OCI-LY7 (cell line): Measurements from ENCODE around the gene ASIC2. TPM values are rescaled to one million over a fixed set of nuclear protein-coding genes. Genes with fewer than 3 reads are reported as not detected.

Experiments used
- BruUV-seq: library from RNA; stranded (reverse); fragments of 400-500 nt; replicated peaks from 2 replicates; lab custom pipeline; 2021; lab: Mats Ljungman, UMichigan
- CTCF ChIA-PET: fragments of 300-600 bp; sonication (Branson Sonifier 250); formaldehyde crosslinking; loops from one replicate; lab custom pipeline; 2022; ENCODE audit warnings: antibody characterized with exemption; ENCODE audit not compliant: unreplicated experiment; lab: Charles Lee
- POLR2A ChIA-PET: fragments of 300-600 bp; sonication (Branson Sonifier 250); formaldehyde crosslinking; loops from one replicate; lab custom pipeline; 2022; ENCODE audit warnings: antibody characterized with exemption; lab: Charles Lee
- DNase-seq: peaks from one replicate; pipeline ENCODE4 v3.0.0-alpha.2; 2015; ENCODE audit warnings: low spot score
- H2AFZ ChIP-seq: fragments of 200-600 bp; sonication (generic), shearing (Covaris generic); 2 replicates; pipeline ENCODE4 v1.6.1; 2014; ENCODE audit warnings: mild to moderate bottlenecking, antibody characterized with exemption, low read length, moderate library complexity
- H3K27ac ChIP-seq: fragments of 200-600 bp; sonication (generic); 2 replicates; pipeline ENCODE4 v1.5.1; 2014; ENCODE audit warnings: mixed run types, low read depth, mild to moderate bottlenecking, moderate library complexity, low read length, inconsistent platforms; ENCODE audit not compliant: poor library complexity, severe bottlenecking
- H3K36me3 ChIP-seq: fragments of 200-600 bp; sonication (generic); 2 replicates; pipeline ENCODE4 v1.6.1; 2014; ENCODE audit warnings: mild to moderate bottlenecking, antibody characterized with exemption, low read length, moderate library complexity, mixed read lengths; ENCODE audit not compliant: insufficient read depth
- H3K4me1 ChIP-seq: fragments of 200-600 bp; sonication (generic); 2 replicates; pipeline ENCODE4 v1.5.1; 2014; ENCODE audit warnings: mild to moderate bottlenecking, low read length; ENCODE audit not compliant: insufficient read depth, poor library complexity, severe bottlenecking
- H3K4me2 ChIP-seq: fragments of 200-600 bp; sonication (generic); 2 replicates; pipeline ENCODE4 v1.6.1; 2014; ENCODE audit warnings: mild to moderate bottlenecking, low read length
- H3K4me3 ChIP-seq: fragments of 200-600 bp; sonication (generic); 2 replicates; pipeline ENCODE4 v1.5.1; 2014; ENCODE audit warnings: mild to moderate bottlenecking, low read depth, low read length; ENCODE audit not compliant: poor library complexity, severe bottlenecking
- H3K79me2 ChIP-seq: fragments of 200-600 bp; sonication (generic); 2 replicates; pipeline ENCODE4 v1.6.1; 2016; ENCODE audit warnings: low read depth, mild to moderate bottlenecking, low read length, moderate library complexity, mixed read lengths; ENCODE audit not compliant: insufficient read depth
- H3K9me2 ChIP-seq: fragments of 200-600 bp; sonication (generic); 2 replicates; pipeline ENCODE4 v1.6.1; 2016; ENCODE audit warnings: mild to moderate bottlenecking, low read length, mixed read lengths; ENCODE audit not compliant: insufficient read depth
- H3K9me3 ChIP-seq: fragments of 200-600 bp; sonication (generic); 2 replicates; pipeline ENCODE4 v1.6.1; 2014; ENCODE audit warnings: mild to moderate bottlenecking, mixed run types, low read length, mixed read lengths
- H4K20me1 ChIP-seq: fragments of 200-600 bp; sonication (generic); 2 replicates; pipeline ENCODE4 v1.6.1; 2014; ENCODE audit warnings: mild to moderate bottlenecking, antibody characterized with exemption, low read length, moderate library complexity, mixed read lengths; ENCODE audit not compliant: insufficient read depth
- EZH2phosphoT487 ChIP-seq: fragments of 200-600 bp; sonication (generic); IDR thresholded peaks from 2 replicates; pipeline ENCODE4 v1.6.1; 2018; ENCODE audit warnings: low read depth, borderline replicate concordance, mild to moderate bottlenecking, mixed run types, antibody characterized with exemption, low read length, moderate library complexity, mixed read lengths
- intact Hi-C: fragments of 100-400 bp; cut with micrococcal nuclease; formaldehyde crosslinking; loops from one replicate; pipeline ENCODE4 v1.10.0; 2022; ENCODE audit not compliant: unreplicated experiment
- total RNA-seq, 2 experiments: library from RNA; depleted of rRNA in 1 of 2; stranded (reverse); fragments of >200 nt in 1 of 2; shearing (Covaris generic) in 1 of 2; gene quantifications; 2 replicates each; pipeline ENCODE4 v1.2.3, GENCODE V29; 2014 to 2022
- TF ChIP-seq, protein P1 (sequence below): fragments of 200-600 bp; sonication (generic); conservative IDR thresholded peaks from 2 replicates; pipeline ENCODE4 v1.5.1; 2014; ENCODE audit warnings: mild to moderate bottlenecking, antibody characterized with exemption, low read length, moderate library complexity, mixed read lengths

The ASIC2 gene
- total RNA-seq, 2 experiments from 2014 or later, result not detected

DNA sequence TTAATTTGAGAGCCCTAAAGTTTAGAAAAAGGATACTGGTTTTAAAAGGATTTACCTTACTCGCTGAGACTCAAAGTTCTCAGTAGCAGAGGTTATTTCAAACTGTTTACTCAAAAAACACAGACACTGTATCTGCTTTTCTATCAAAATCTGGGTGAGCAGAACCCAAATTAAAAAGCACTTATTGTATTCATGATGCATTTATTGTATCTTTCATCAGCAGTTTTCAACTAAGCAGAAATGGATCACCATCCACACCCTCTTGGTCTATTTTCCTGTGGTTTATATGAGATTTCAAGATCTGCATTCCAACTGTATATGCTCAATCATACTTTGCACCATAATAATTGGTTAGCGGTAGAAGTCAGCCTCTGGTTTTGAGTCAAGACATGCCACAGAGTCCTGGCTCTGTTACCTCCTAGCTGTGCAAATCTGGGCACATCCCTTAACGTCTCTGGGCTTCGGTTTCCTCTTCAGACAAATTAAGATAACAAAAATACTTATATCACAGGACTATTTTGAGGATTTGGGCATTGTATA lies 109.5 kb downstream of the ASIC2 start:
- POLR2A ChIA-PET, result no interaction called here
- no peaks in the 10 kb centered on the region for H4K20me1 ChIP-seq
- H3K9me3 ChIP-seq, result no peaks in the 10 kb centered on the region
- intact Hi-C loops, result no loop called here
- no TSS peak for BruUV-seq
- H3K4me2 ChIP-seq, result no peak overlapping the region
- H3K4me3 ChIP-seq, result no peak overlapping the region
- H3K4me1 ChIP-seq, result no peaks in the 10 kb centered on the region
- H3K79me2 ChIP-seq, result no peaks in the 10 kb centered on the region
- DNase-seq, result no peak
- no peak for TF ChIP-seq EZH2phosphoT487
- TF ChIP-seq, protein P1, sequence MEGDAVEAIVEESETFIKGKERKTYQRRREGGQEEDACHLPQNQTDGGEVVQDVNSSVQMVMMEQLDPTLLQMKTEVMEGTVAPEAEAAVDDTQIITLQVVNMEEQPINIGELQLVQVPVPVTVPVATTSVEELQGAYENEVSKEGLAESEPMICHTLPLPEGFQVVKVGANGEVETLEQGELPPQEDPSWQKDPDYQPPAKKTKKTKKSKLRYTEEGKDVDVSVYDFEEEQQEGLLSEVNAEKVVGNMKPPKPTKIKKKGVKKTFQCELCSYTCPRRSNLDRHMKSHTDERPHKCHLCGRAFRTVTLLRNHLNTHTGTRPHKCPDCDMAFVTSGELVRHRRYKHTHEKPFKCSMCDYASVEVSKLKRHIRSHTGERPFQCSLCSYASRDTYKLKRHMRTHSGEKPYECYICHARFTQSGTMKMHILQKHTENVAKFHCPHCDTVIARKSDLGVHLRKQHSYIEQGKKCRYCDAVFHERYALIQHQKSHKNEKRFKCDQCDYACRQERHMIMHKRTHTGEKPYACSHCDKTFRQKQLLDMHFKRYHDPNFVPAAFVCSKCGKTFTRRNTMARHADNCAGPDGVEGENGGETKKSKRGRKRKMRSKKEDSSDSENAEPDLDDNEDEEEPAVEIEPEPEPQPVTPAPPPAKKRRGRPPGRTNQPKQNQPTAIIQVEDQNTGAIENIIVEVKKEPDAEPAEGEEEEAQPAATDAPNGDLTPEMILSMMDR, result no peak
- H2AFZ ChIP-seq, result no peak overlapping the region
- no peak overlapping the region for H3K27ac ChIP-seq
- CTCF ChIA-PET, result no interaction called here
- H3K9me2 ChIP-seq, result no peaks in the 10 kb centered on the region
- no peaks in the 10 kb centered on the region for H3K36me3 ChIP-seq

DNA sequence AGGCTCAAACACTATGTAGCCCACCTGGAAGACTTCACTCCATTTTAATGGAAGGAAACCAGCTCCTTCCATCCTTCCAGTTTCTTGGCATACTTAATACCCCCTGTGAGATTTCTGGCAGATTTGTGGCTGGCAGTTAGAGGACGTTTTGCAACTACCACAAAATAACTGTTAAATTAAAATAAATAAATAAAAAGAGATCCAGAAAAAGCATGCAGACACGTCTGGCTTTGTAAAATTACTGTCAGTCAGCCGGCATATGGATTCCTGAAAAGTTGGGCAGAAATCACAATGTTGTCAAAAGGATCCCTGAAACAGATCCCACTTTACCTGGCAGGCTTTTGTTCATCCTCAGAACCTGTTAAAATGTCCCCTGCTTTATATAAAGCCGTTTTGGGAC lies 113.9 kb downstream of the ASIC2 start:
- H3K79me2 ChIP-seq, result no peaks in the 10 kb centered on the region

DNA sequence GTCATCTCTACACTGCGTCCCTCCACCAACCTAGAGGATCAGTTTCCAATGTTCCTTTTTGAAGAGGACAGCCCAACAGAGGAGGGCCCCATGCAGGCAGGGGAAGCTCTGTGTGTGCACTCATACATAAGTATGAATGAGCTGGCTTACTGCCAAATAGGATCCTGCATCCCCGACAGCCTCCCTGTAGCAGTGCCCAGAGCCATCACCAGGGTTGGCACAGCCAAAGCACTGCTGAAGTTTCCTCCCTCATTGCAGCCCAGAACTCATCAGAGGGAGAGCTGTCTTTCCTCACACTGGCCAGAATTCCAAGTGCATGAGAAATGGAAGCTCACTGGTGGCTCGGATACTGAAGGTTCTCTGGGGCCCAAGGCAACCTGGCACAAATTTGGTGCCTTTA lies 114.4 kb downstream of the ASIC2 start:
- no peak overlapping the region for H3K27ac ChIP-seq
- intact Hi-C loops, result no loop called here
- CTCF ChIA-PET, result no interaction called here
- no peak overlapping the region for H3K4me3 ChIP-seq
- no peaks in the 10 kb centered on the region for H3K36me3 ChIP-seq
- no TSS peak for BruUV-seq
- no peaks in the 10 kb centered on the region for H3K9me2 ChIP-seq
- no peak for DNase-seq
- TF ChIP-seq EZH2phosphoT487, result no peak
- TF ChIP-seq, protein P1, result no peak
- no peaks in the 10 kb centered on the region for H3K79me2 ChIP-seq
- H4K20me1 ChIP-seq, result no peaks in the 10 kb centered on the region
- no peak overlapping the region for H2AFZ ChIP-seq
- no peaks in the 10 kb centered on the region for H3K9me3 ChIP-seq
- POLR2A ChIA-PET, result no interaction called here
- no peaks in the 10 kb centered on the region for H3K4me1 ChIP-seq
- no peak overlapping the region for H3K4me2 ChIP-seq

More for the DNA sequence above, 113.9 kb downstream of the ASIC2 start:
- Histone ChIP-seq H3K36me3 (no peaks in the 10 kb centered on the region), H3K9me3 (no peaks in the 10 kb centered on the region), H4K20me1 (no peaks in the 10 kb centered on the region), H3K4me3 (no peak overlapping the region), H3K4me2 (no peak overlapping the region), H2AFZ (no peak overlapping the region), H3K4me1 (no peaks in the 10 kb centered on the region), H3K27ac (no peak overlapping the region), H3K9me2 (no peaks in the 10 kb centered on the region)
- CTCF ChIA-PET, result no interaction called here
- no peak for TF ChIP-seq EZH2phosphoT487
- TF ChIP-seq, protein P1, result no peak
- no TSS peak for BruUV-seq
- DNase-seq, result no peak
- POLR2A ChIA-PET, result no interaction called here
- intact Hi-C loops, result no loop called here
